H1 (cell line): ENCODE results near the gene MAP3K14. TPM values are rescaled to one million over a fixed set of nuclear protein-coding genes. Genes with fewer than 3 reads are reported as not detected.

Experiments
- CHD7 ChIP-seq: fragments of 300-600 bp; sonication (generic); IDR thresholded peaks from 2 replicates; pipeline ENCODE4 v1.7.1; 2012; ENCODE audit warnings: low read length, moderate library complexity, mild to moderate bottlenecking, inconsistent platforms; ENCODE audit not compliant: insufficient replicate concordance
- polyA plus RNA-seq, 7 experiments: library from polyadenylated mRNA; depleted of rRNA in 3 of 7; stranded (reverse) in 5 of 7; unstranded in 2 of 7; fragments of >200 nt in 5 of 7; fragments of 200-250 nt in 2 of 7; gene quantifications; 1 replicate in 5 of 7; 2 replicates in 1 of 7; 4 replicates in 1 of 7; pipeline versions ENCODE4 v1.2.1 to v1.2.3, GENCODE V29; 2011 to 2013; ENCODE audit warnings: missing spikeins in 2 of 7, mixed read lengths in 2 of 7
- total RNA-seq: library from RNA; stranded (reverse); fragmentation: NEBNext Ultra II Directional; extraction: Animal tissue kit (Norgen Biotek cat#: 25700); gene quantifications from 2 replicates; pipeline ENCODE4 v1.2.1, GENCODE V29; 2021

Gene MAP3K14
- total and polyA plus RNA-seq, 2 of the 8 experiments (the other 6 are each of a cell fraction or from before 2014, with no cell fraction given) = 5.2 to 6.1 TPM

- TF ChIP-seq CHD7 = no peak
Observed at GRCh38 chr17:45351831-45352230, 35.0 kb upstream of the MAP3K14 start (continued).
